A549 treated with AZD2906 at 1 μM for 4 hours (cell line): Measurements from ENCODE around the gene APOB. TPM values are rescaled to one million over a fixed set of nuclear protein-coding genes. Genes with fewer than 3 reads are reported as not detected.

Experiments used
- total RNA-seq: library from RNA; stranded (reverse); fragments of 200-300 nt; extraction: Qiagen RNA extraction; gene quantifications from 5 replicates; pipeline ENCODE4 v1.2.3, GENCODE V29; 2022

APOB gene, protein sequence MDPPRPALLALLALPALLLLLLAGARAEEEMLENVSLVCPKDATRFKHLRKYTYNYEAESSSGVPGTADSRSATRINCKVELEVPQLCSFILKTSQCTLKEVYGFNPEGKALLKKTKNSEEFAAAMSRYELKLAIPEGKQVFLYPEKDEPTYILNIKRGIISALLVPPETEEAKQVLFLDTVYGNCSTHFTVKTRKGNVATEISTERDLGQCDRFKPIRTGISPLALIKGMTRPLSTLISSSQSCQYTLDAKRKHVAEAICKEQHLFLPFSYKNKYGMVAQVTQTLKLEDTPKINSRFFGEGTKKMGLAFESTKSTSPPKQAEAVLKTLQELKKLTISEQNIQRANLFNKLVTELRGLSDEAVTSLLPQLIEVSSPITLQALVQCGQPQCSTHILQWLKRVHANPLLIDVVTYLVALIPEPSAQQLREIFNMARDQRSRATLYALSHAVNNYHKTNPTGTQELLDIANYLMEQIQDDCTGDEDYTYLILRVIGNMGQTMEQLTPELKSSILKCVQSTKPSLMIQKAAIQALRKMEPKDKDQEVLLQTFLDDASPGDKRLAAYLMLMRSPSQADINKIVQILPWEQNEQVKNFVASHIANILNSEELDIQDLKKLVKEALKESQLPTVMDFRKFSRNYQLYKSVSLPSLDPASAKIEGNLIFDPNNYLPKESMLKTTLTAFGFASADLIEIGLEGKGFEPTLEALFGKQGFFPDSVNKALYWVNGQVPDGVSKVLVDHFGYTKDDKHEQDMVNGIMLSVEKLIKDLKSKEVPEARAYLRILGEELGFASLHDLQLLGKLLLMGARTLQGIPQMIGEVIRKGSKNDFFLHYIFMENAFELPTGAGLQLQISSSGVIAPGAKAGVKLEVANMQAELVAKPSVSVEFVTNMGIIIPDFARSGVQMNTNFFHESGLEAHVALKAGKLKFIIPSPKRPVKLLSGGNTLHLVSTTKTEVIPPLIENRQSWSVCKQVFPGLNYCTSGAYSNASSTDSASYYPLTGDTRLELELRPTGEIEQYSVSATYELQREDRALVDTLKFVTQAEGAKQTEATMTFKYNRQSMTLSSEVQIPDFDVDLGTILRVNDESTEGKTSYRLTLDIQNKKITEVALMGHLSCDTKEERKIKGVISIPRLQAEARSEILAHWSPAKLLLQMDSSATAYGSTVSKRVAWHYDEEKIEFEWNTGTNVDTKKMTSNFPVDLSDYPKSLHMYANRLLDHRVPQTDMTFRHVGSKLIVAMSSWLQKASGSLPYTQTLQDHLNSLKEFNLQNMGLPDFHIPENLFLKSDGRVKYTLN (N-terminal part only)
- total RNA-seq = under 0.01 to 0.14 TPM (median 0.04 TPM) in 4 of 5 replicates, not detected in the other

DNA sequence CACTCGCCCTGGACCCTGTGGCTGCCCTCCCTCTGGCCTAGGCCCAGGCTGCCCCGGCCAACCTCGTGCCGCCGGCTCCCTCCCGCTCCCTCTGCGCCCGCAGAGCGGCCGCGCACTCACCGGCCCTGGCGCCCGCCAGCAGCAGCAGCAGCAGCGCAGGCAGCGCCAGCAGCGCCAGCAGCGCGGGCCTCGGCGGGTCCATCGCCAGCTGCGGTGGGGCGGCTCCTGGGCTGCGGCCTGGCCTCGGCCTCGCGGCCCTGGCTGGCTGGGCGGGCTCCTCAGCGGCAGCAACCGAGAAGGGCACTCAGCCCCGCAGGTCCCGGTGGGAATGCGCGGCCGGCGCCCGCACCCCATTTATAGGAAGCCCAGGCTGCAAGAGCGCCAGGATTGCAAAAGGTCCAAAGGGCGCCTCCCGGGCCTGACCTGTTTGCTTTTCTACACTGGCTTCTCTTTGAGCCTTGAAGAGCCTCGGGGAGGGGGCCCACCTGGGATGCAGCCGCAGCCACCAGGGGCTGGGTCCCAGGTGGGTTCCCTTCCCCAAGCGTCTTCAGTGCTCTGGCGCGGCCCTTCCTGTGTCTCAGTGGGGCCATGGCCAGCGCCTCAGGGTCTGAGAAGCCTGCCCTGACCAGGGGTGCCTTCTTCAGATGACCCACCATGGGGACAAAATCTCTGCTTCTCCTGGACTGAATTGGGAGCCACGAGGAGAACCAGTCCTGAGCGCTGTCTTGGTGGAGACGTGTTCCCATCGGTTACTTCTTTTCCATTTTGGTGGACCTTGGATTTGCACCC, at the start of gene APOB:
APOB (minus strand) TSS at position 330 of the 789 bp plus-strand sequence; CDS start at position 202, 128 bp downstream.

Other genes starting within 250 kb of the APOB start
- gene LDAH, start 221.0 kb downstream of the APOB start, total RNA-seq = 16.4 to 20.6 TPM (median 18.1 TPM) in 5 replicates
- not detected in 5 replicates for gene TDRD15, start 79.9 kb upstream of the APOB start, total RNA-seq